ENCODE data around the gene DYRK1A.

The DYRK1A gene

GRCh38 chr21:37451446-37451845 lies 84.9 kb downstream of the DYRK1A start:
- peak; percentile 46 to 55 for DNase-seq

GRCh38 chr21:37452227-37452626 lies 85.7 kb downstream of the DYRK1A start:
- no peak for DNase-seq

GRCh38 chr21:37453350-37453749 lies 86.8 kb downstream of the DYRK1A start:
- no peak for DNase-seq

GRCh38 chr21:37454869-37455503 lies 88.4 kb downstream of the DYRK1A start:
- no peak for DNase-seq

- DNase-seq: peak in 1 of 2 donors; percentile 16
Observed at GRCh38 chr21:37455504-37455911, 88.9 kb downstream of the DYRK1A start.

- DNase-seq: no peak
Observed at GRCh38 chr21:37458669-37459276, 92.2 kb downstream of the DYRK1A start.

GRCh38 chr21:37459575-37459974 lies 93.0 kb downstream of the DYRK1A start:
- DNase-seq: no peak

- DNase-seq: no peak
Observed at GRCh38 chr21:37460196-37460595, 93.6 kb downstream of the DYRK1A start.

- no peak for DNase-seq
Observed at GRCh38 chr21:37461479-37461878, 94.9 kb downstream of the DYRK1A start.

GRCh38 chr21:37462087-37462861 lies 95.7 kb downstream of the DYRK1A start:
- no peak for DNase-seq

- DNase-seq: peak; percentile 12 to 17
Observed at GRCh38 chr21:37463083-37463801, 96.7 kb downstream of the DYRK1A start.

GRCh38 chr21:37467082-37467481 lies 100.5 kb downstream of the DYRK1A start:
- no peak for DNase-seq

- no peak for DNase-seq
Observed at GRCh38 chr21:37468909-37469308, 102.3 kb downstream of the DYRK1A start.

GRCh38 chr21:37469441-37469840 lies 102.9 kb downstream of the DYRK1A start:
- no peak for DNase-seq

GRCh38 chr21:37472581-37472980 lies 106.0 kb downstream of the DYRK1A start:
- no peak for DNase-seq

GRCh38 chr21:37473491-37473890 lies 106.9 kb downstream of the DYRK1A start:
- DNase-seq: no peak

GRCh38 chr21:37474342-37474741 lies 107.8 kb downstream of the DYRK1A start:
- no peak for DNase-seq

GRCh38 chr21:37475186-37475868 lies 108.8 kb downstream of the DYRK1A start:
- no peak for DNase-seq

- no peak for DNase-seq
Observed at GRCh38 chr21:37478794-37479193, 112.2 kb downstream of the DYRK1A start.

- DNase-seq: no peak
Observed at GRCh38 chr21:37483776-37484175, 117.2 kb downstream of the DYRK1A start.

GRCh38 chr21:37484535-37485474 lies 118.2 kb downstream of the DYRK1A start:
- no peak for DNase-seq

- no peak for DNase-seq
Observed at GRCh38 chr21:37489553-37489952, 123.0 kb downstream of the DYRK1A start.

Data from activated CD4-positive, alpha-beta T cell treated with anti-CD3 and anti-CD28 coated beads for 4 hours (primary cell).